Loucy (cell line): ENCODE data around the gene ARSD.

ENCODE experiments used
- H2AFZ ChIP-seq: fragments of 200-600 bp; sonication (generic); 2 replicates; pipeline ENCODE4 v1.6.0; 2016; ENCODE audit warnings: antibody characterized with exemption, mild to moderate bottlenecking, low read length, moderate library complexity
- H3F3A ChIP-seq: fragments of 200-600 bp; 2 replicates; pipeline ENCODE4 v1.6.0; 2016; ENCODE audit warnings: antibody characterized with exemption, low read depth, mild to moderate bottlenecking
- H3K27me3 ChIP-seq: fragments of 200-600 bp; sonication (generic); 2 replicates; pipeline ENCODE4 v1.6.1; 2014; ENCODE audit warnings: low read length, mild to moderate bottlenecking; ENCODE audit not compliant: insufficient read depth, poor library complexity, severe bottlenecking
- H3K36me3 ChIP-seq: fragments of 200-600 bp; sonication (generic); 2 replicates; pipeline ENCODE4 v1.6.1; 2016; ENCODE audit warnings: low read length; ENCODE audit not compliant: insufficient read depth
- H3K4me1 ChIP-seq: fragments of 200-600 bp; sonication (generic); 2 replicates; pipeline ENCODE4 v1.5.1; 2014; ENCODE audit warnings: low read length, mild to moderate bottlenecking; ENCODE audit not compliant: insufficient read depth, poor library complexity, severe bottlenecking
- H3K4me2 ChIP-seq: fragments of 200-600 bp; sonication (generic); 2 replicates; pipeline ENCODE4 v1.6.0; 2014; ENCODE audit warnings: antibody characterized with exemption, low read length, low read depth, mild to moderate bottlenecking; ENCODE audit not compliant: poor library complexity, severe bottlenecking
- H3K4me3 ChIP-seq: fragments of 200-600 bp; sonication (generic); 2 replicates; pipeline ENCODE4 v1.5.1; 2014; ENCODE audit warnings: low read length, mild to moderate bottlenecking, mixed read lengths; ENCODE audit not compliant: poor library complexity, severe bottlenecking
- H3K79me2 ChIP-seq: fragments of 200-600 bp; sonication (generic); 2 replicates; pipeline ENCODE4 v1.6.1; 2014; ENCODE audit warnings: low read length; ENCODE audit not compliant: insufficient read depth
- H3K9ac ChIP-seq: fragments of 200-600 bp; sonication (generic); 2 replicates; pipeline ENCODE4 v1.6.0; 2014; ENCODE audit warnings: mild to moderate bottlenecking, low read depth, low read length, moderate library complexity; ENCODE audit not compliant: poor library complexity, severe bottlenecking
- H3K9me2 ChIP-seq: fragments of 200-600 bp; sonication (generic); replicated peaks from 2 replicates; pipeline ENCODE4 v1.6.1; 2016; ENCODE audit warnings: low read depth, low read length, mixed read lengths
- H3K9me3 ChIP-seq: fragments of 200-600 bp; sonication (generic); 2 replicates; pipeline ENCODE4 v1.6.1; 2014; ENCODE audit warnings: mild to moderate bottlenecking, antibody characterized with exemption, low read length, low read depth; ENCODE audit not compliant: insufficient read depth
- H4K20me1 ChIP-seq: fragments of 200-600 bp; sonication (generic); 2 replicates; pipeline ENCODE4 v1.6.0; 2014; ENCODE audit warnings: antibody characterized with exemption, low read length, mild to moderate bottlenecking; ENCODE audit not compliant: insufficient read depth, poor library complexity, severe bottlenecking
- CTCF ChIP-seq: fragments of 200-600 bp; sonication (generic); conservative IDR thresholded peaks from 2 replicates; pipeline ENCODE4 v1.5.1; 2014; ENCODE audit warnings: mild to moderate bottlenecking, antibody characterized with exemption, low read length
- EZH2phosphoT487 ChIP-seq: fragments of 200-600 bp; IDR thresholded peaks from 2 replicates; pipeline ENCODE4 v1.6.1; 2018; ENCODE audit warnings: antibody characterized with exemption, mild to moderate bottlenecking, moderate library complexity, borderline replicate concordance

ARSD gene

GRCh38 chrX:2859197-2859797 lies 69.8 kb downstream of the ARSD start:
- TF ChIP-seq CTCF = no peak
- H2AFZ ChIP-seq = no peak overlapping the region
- no peaks in the 10 kb centered on the region for H3K4me1 ChIP-seq
- no peaks in the 10 kb centered on the region for H3K36me3 ChIP-seq
- no peaks in the 10 kb centered on the region for H3K79me2 ChIP-seq
- H3K27me3 ChIP-seq = no peaks in the 10 kb centered on the region
- H3K4me3 ChIP-seq = no peak overlapping the region
- no peak overlapping the region for H3K9ac ChIP-seq
- no peaks in the 10 kb centered on the region for H3K9me3 ChIP-seq
- H4K20me1 ChIP-seq = no peaks in the 10 kb centered on the region
- no peaks in the 10 kb centered on the region for H3K9me2 ChIP-seq
- no peaks in the 10 kb centered on the region for H3F3A ChIP-seq
- H3K4me2 ChIP-seq = no peak overlapping the region

DNA sequence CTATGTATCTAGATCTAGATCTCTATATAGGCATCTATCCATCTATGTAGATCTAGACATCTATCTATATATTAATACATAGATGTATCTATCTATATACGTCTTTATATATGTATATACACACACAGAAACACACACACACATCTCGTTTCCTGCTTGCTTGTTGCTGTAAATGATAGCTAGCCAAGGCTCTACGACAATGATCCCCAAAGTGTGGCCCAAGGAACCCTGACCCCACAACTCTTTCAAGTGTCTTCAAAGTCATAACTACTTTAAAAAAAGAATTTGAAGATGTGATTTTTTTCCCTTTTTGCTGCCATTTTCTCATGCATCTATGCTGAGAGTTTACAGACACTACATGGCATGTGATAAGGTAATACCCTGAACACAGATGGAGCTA lies 71.6 kb downstream of the ARSD start:
- Histone ChIP-seq H2AFZ (no peak overlapping the region), H3K79me2 (no peaks in the 10 kb centered on the region), H3K9me3 (no peaks in the 10 kb centered on the region), H3K36me3 (no peaks in the 10 kb centered on the region), H4K20me1 (no peaks in the 10 kb centered on the region), H3K4me3 (no peak overlapping the region), H3F3A (no peaks in the 10 kb centered on the region), H3K27me3 (no peaks in the 10 kb centered on the region), H3K9me2 (no peaks in the 10 kb centered on the region), H3K4me1 (no peaks in the 10 kb centered on the region), H3K9ac (no peak overlapping the region), H3K4me2 (no peak overlapping the region)
- TF ChIP-seq EZH2phosphoT487 = no peak

GRCh38 chrX:2855761-2856160 lies 73.4 kb downstream of the ARSD start:
- H3K36me3 ChIP-seq = no peaks in the 10 kb centered on the region
- H3K4me1 ChIP-seq = no peaks in the 10 kb centered on the region
- no peaks in the 10 kb centered on the region for H3F3A ChIP-seq
- H2AFZ ChIP-seq = no peak overlapping the region
- H3K27me3 ChIP-seq = no peaks in the 10 kb centered on the region
- H3K4me3 ChIP-seq = no peak overlapping the region
- TF ChIP-seq EZH2phosphoT487 = no peak
- TF ChIP-seq CTCF = no peak
- no peak overlapping the region for H3K9ac ChIP-seq
- H3K4me2 ChIP-seq = no peak overlapping the region
- H3K9me2 ChIP-seq = no peaks in the 10 kb centered on the region
- H3K9me3 ChIP-seq = no peaks in the 10 kb centered on the region
- H3K79me2 ChIP-seq = no peaks in the 10 kb centered on the region
- no peaks in the 10 kb centered on the region for H4K20me1 ChIP-seq

DNA sequence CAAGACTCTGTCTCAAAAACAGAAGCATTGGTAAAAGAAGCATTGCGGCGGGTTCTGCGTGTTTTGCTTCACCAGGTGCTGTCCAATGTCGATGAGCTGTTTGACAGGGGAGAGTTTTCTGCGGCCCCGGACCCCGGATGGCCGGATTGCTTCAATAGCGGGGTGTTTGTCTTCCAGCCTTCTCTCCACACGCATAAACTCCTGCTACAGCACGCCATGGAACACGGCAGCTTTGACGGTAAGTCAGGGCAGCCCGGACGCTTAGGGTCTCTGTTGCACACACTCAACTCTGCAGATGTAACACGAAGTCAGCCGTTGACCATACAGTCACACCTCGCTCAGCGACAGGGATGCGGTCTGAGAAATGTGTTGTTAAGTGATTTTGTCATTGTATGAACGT lies 74.2 kb downstream of the ARSD start:
- Histone ChIP-seq H2AFZ (no peak overlapping the region), H3K4me2 (no peak overlapping the region), H3K36me3 (no peaks in the 10 kb centered on the region), H4K20me1 (no peaks in the 10 kb centered on the region), H3K27me3 (no peaks in the 10 kb centered on the region), H3K4me3 (no peak overlapping the region), H3K9me2 (no peaks in the 10 kb centered on the region), H3K9me3 (no peaks in the 10 kb centered on the region), H3K79me2 (no peaks in the 10 kb centered on the region), H3F3A (no peaks in the 10 kb centered on the region), H3K9ac (no peak overlapping the region), H3K4me1 (no peaks in the 10 kb centered on the region)
- TF ChIP-seq EZH2phosphoT487 (no peak), CTCF (no peak)
